ENCODE results near the gene UGP2.
A peak's percentile ranks its signal among the peaks of the same experiment; 100 is the strongest.
"Not testable (repeated sequence)": the region's sequence is repeated elsewhere in the genome, so short reads cannot be mapped to it uniquely, and the experiment has no call there.

Gene UGP2

DNA sequence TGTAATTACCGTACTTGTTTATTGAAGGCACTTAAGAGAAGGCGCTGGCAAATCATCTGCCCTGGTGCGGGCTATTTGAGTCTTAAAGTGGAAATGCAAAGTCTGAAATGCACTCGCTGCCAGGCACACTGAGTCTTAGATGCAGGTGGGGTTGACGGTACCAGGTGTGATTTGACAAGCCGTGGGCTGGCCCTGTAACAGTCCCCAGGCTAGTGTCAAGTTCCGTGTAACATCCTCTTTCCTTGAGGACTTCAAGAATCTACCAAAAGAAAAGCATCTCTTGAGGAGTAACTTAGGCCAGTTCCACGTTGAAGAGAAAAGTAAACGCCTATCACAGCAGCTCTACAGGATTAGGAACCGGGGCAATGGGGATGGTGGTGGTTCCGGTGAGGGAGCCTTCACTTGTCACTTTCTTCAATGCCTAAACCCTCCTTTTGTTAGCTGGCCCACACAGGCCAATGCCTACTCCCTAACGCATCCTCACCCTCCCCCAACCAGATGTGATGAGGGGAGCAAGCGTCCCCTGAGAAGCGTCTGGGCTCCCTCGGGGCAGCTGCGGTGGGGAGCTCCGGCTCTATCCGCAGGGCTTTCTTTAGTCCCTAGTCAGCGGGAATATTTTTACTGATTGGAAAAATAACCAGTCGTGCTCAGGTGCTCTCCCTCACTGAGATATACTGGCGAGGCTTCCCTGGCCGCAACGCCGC is 1.5 kb upstream of the UGP2 start:
- no peak for DNase-seq (ENCODE audit: low read depth in 2 of 2)

DNA sequence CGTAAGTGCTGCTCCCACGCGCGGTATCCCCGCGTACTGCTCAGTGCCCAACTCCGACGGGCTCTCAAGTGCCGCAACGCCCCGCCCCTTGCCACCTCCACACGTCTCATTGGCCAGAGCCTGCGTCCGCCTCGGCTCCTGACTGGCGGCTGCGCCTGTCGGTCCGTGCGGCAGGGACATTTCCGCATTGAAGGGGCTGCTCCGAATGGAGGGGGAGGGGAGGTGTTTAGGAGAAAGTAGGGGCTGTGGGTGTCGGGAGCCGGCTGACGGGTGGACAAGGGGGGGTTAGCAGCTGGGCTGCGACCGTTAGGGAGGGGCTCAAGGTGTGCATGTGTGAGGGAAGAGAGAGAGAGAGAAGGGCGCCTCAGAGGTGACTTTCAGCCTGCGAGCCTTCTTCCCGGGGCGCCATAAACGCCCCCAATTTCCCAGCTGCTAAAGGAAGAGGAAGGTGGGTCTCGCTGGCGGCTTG is 877 bp upstream of the UGP2 start:
- DNase-seq (ENCODE audit: low read depth in 2 of 2): peak; percentile 94 to 97

DNA sequence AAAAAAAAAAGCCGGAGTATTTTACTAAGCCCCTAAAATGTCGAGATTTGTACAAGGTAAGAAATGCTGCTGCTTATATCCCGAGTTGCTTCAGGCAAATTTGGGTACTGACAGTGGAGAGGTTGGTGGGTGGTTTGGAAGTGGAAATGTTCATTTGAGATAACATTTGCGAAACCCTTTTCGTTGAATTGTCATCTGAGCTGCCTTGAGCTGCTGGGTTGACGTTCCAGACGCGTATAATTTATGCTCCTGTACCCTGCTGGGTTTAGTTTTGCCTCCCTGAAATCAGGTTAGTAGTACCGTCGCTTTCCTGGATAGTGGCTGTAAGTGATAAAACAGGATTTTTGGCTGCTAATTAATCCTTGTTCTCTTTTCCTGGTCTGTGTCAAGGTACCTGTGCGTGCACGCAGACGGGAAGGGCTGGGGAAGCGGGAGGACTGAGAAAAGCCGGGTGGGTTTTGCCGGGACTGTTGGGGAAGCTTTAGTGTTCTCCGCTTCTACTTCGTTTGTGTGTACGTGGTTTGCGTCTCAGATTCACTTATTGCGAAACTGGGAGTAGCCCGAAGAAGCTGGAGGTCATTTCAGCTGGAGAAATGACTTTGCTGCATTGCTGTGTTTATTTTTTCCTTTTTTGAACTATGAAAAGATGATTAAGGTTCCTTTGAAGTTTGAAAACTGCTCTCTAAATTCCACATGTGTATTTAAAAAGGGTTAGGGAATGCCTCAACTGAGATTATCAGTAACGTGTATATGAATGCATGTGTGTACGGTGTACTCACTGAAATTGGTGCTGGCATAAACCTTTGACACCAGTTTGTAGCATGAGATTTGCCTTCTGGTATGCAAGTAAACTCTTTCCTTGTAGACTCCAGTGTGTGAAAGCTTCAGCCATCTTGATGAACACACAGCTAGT is 709 bp downstream of the UGP2 start:
- no peak for DNase-seq (ENCODE audit: low read depth in 2 of 2)

DNA sequence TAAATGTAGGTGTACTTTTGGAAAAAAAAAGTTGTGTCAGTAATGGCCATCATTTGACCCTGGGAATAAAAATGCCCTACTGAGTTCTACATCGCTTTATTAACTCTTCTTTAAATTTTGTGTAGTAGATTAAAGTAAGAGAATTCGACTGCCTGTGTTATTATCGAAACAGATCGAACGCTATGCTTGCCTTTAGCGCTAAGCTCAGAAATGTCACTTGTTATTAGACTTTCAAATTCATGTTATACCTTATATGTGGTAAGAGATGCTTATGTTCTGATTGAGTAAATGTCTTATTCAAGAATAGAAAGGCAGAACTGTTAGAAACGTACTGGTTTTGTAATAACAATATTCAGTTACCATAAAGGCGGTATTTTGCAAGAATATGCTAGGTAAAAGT is 1.4 kb downstream of the UGP2 start:
- DNase-seq (ENCODE audit: low read depth in 2 of 2): no peak

DNA sequence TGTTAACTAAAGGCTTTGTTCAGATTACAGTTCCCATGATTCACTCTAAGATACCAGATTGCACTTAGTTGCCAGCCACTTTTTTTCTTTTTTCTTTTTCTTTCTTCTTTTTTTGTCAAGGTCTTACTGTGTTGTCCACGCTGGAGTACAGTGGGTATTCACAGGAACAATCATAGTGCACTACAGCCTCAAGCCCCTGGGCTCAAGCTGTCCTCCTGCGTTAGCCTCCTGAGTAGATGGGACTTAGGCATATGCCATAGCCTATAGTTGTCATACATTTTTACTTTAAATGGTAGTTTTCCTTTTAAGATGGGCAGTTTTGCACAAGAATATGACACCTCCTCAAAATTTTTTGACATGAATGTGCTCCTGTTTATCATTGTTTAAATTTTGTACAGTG is 2.1 kb downstream of the UGP2 start:
- DNase-seq (ENCODE audit: low read depth in 2 of 2): no peak

DNA sequence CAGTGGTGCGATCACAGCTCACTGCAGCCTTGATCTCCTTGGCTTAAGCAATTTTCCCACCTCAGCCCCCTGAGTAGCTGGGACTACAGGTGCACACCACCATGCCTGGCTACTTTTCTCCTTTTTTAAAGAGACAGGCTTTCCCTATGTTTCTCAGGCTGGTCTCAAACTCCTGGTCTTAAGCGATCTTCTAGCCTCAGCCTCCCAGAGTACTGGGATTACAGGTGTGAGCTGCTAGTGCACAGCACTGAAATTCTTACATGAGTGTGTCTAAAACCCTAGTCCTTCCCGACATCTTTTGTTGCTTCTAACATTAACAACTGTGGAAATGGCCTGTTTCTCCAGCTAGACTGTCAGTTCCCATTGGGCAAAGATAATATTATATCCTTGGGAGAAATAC is 2.9 kb downstream of the UGP2 start:
- DNase-seq (ENCODE audit: low read depth in 2 of 2): no peak

DNA sequence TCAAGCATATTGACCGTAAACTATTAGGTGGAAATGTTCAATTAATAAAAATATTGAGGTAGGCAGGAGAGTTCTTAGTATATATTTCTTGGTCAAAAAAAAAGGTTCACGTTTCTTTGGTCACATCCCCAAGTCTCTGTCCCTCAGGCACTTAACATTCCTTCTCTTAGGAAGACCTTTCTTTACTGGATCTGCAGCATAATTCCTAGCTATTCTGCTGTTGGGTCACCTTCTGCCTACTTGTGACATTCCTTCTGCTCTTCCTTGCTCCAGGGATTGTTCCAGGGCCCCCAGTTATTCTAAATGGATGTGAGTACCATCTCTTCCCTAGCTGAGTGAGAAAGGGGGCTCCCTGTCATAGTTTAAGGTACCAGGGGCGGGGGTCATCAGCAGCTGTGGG is 4.2 kb downstream of the UGP2 start:
- DNase-seq (ENCODE audit: low read depth in 2 of 2): no peak

DNA sequence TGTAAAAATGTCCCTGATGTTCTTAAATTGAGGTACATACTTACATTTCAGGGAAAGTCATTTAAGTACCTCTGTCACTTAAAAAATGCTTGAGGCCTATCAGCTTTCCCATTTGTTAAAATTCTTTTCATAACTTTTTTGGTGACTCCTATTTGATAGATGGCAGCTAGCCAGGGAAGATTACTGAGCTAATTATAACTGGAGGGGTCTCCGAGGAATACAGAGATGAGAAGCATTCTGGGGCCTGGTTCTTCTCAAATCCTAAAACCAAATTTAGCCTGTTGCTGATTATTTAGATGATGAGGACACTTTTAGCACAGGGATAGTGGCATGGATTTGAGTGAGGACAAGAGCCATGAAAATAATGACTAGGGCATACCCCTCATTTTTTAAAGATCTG is 4.8 kb downstream of the UGP2 start:
- no peak for DNase-seq (ENCODE audit: low read depth in 2 of 2)

DNA sequence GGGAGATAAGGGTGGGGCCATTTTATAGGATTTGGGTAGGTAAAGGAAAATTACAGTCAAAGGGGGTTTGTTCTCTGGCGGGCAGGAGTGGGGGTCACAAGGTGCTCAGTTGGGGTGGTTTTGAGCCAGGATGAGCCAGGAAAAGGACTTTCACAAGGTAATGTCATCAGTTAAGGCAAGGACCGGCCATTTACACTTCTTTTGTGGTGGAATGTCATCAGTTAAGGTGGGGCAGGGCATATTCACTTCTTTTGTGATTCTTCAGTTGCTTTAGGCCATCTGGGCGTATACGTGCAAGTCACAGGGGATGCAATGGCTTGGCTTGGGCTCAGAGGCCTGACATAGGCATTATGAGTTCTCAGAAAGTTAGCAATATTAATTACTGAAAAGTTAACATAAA is 5.9 kb downstream of the UGP2 start:
- DNase-seq (ENCODE audit: low read depth in 2 of 2): not testable (repeated sequence)

DNA sequence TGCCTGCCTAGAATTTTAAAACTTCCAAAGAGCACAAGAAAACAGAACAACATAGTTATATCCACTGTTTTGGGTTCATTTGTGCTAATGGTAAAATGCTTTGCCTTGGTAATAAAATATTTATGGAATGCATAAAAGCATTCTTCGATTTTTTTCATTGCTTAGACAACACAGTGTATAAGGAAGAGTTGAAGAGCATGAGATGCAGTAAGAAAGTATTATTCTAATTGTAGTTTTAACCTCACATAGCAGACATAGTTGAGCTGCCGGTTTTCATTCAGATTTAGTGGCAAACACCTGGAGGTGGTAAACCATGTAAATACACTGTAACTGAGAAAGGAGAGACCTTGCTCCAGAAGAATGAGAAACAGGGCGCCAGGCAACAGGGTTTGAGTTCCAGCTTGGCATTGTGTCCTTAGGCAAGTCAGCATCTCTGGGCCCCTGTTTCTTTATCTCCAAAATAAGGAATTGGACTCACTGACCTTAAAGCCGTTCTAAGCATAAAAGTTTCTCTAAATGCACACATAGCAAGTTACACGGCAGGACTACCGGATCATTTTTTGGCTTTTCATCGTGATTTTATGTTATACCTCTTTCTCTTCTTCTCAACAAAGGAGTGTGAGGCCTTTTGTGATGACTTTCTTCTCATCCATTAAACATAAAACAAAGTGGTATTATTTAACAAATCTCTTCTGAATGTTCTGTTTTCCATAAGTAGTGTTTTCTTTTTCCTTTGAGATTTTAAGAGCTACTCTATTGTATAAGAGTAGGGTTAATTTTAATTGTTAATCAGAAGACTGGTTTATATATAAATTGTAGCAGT is 7.9 kb downstream of the UGP2 start:
- DNase-seq (ENCODE audit: low read depth in 2 of 2): no peak

DNA sequence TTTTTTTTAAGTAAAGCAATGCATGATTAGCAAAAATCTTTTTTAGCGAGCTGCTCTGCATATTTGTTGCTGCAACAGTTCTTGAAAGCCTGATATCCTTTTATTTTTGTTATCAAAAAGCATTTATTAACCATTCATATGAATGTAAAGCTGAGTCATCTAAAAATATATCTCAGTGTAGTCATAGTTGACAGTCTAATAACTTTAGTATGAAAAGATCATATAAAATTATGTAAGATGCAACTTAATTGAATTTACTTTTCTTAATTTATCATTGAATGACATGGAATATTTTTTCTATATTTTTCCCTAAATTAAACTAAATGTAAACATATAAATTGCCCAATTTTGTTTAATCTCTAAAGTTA is 8.5 kb downstream of the UGP2 start:
- no peak for DNase-seq (ENCODE audit: low read depth in 2 of 2)

DNA sequence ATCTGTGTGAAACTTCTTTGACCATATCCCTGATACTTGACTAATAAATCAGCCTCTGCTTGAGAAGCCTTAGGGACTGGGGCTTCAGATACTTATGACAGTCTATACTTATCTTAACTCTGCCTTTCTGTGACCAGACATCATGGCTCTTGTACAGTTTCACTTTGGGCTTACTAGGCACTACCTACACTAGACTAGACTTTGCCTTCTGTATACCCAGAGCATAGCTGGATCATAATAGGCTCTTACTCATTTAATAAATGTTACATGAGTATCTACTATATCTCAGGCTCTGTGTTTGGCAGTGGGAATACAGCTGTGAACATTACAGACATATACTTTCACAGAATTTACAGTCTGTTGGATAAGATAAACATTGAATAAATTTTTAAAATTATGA is 9.0 kb downstream of the UGP2 start:
- DNase-seq (ENCODE audit: low read depth in 2 of 2): no peak

DNA sequence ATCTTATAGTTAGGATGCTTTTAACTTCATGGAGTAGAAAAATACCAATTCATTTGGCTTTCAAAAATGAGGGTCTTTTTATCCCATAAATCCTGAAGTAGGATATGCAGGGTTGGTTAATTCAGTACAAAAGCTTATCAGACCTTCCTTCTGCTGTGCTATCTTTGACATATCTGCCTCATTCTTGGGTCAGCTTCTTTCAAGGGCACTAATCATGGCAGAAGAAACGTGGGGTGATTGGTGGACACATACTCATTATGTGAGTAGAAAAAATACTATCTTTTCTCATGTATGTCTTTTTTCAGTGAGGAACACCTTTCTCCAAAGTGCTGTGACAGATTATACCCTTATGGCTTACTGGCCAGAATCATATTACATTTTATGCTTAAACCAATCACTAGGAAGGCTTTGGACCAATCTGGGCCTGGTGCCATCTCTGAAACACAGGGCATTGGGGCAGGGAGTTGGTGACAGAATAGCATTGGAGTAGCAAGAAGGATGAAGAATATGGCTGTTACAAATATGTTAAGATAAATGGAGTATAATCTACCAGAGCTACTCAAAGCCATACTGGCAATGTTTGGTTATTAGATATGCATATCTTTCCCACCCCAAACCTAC is 10.1 kb downstream of the UGP2 start:
- DNase-seq (ENCODE audit: low read depth in 2 of 2): no peak

DNA sequence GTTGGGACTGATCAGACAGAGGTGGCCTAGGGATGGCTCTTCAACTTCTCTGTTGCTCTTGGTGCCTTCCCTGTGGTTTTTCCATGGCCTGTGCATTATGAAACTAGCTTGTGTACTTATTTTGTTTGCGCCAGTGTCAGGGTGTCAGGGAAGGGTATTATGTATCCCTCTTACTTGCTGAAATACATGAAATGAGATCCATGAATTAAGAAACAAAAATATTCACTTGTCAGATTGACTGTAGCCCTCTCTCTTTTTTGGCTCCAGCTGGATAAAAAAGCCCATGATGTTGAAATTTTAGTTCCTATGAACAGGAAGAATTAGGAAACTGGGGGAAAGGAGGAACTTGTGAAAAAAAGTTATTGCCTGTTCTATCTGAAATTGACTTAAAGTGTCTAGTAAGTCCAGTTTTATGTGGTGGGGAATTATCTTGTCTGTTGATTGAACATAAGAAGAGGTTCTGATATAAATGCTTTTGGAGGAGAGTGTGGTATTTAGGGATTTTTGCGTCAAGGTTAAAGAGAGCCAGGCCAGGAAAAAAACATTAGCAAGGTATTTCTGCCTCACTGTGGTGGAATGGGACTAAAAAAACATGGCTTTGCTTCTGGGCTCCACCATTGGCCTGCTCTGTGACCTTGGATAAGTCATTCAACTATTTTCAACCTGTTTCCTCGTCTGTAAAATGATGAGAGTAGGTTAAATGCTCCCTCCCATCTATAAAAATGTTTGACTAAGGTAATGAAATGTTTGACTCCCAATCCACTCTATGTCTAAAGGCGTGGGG is 12.0 kb downstream of the UGP2 start:
- DNase-seq (ENCODE audit: low read depth in 2 of 2): no peak

DNA sequence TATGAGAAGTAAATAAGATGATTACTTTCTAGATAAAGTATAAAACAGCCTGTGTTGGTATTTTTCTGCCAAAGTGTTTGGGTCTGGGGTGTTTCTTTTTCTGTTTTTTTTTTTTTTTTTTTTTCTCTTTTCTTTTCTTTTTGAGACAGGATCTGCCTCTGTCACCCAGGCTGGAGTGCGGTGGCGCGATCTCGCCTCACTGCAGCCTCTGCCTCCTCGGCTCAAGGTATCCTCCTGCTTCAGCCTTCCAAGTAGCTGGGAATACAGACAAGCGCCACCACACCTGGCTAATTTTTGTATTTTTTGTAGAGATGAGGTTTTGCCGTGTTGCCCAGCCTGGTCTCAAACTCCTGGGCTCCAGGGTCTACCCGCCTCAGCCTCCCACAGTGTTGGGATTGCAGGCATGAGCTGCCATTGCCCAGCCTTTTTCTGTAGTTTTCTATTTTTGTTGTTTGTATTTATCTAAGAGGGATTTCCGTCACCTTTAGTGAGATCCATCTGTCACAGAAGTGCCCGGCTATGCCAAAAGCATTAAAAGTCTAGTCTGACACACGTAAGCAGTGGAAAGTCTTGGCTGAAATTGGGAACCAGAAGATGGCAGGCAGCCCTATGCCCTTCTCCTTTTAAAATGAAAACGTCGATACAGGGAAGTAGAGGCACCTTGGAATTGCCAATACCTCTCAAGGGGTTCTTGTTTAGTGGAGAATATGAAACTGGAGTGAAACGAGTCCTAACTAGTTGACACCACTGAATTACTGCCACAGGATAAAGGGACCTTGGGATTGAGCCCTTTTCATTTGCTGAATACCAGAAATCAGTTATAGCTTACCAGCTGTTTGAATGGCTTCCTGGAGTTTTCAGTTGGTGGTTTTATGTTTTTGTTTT is 14.0 kb downstream of the UGP2 start:
- no peak for DNase-seq (ENCODE audit: low read depth in 2 of 2)

DNA sequence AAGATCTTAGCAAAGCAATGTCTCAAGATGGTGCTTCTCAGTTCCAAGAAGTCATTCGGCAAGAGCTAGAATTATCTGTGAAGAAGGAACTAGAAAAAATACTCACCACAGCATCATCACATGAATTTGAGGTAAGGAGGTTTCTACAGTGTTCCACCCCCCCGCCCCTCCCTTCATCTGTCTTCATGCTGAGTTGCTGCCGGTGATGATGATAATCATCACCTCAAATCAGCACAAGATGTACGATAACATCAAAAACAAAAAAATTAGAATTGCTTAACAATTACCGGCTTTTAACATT is 14.6 kb downstream of the UGP2 start:
- no peak for DNase-seq (ENCODE audit: low read depth in 2 of 2)

DNA sequence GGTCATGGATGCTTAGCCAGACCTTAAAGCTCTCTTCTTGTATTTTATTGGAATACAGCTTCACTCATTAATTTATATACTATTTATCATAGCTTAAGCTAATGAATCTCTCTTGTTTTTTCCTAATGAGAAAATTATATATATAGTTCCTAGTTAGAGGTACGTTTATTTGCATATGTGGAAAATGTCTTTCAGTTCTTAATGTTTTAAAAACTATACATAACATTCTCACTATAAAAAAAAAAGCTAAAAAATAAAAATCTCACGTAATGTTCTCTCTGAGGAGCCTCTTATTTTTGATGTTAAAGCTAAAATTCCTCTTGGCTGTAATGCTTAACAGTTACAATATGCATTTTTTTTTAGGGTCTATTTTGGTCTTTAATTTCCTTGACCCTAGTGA is 16.6 kb downstream of the UGP2 start:
- DNase-seq (ENCODE audit: low read depth in 2 of 2): no peak

DNA sequence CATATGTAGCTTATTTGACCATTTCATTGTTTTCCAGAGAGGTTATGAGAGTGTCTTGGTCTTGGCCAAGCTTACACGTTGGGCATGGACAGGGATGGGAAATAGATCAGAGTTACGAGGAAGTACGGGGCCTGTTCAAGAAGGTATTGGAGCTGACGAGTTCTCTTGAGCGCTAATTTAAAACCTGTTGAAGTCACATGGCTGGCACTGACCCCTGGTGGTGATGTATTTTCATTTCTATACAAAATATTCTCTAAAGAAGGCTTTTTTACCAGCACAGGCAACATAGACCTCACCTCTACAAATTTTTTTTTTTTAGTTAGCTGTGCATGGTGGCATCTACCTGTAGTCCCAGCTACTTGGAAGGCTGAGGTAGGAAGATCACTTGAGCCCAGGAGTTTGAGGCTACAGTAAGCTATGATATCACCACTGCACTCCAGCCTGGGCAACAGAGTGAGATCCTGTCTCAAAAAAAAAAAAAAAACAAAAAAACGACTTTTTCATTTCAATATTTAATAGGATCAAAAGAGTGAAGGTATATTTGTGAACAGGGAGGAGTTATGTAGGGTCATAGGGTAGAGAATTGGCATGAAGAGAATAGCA is 19.6 kb downstream of the UGP2 start:
- peak in 1 of 2 experiments; percentile 32 for DNase-seq (ENCODE audit: low read depth in 2 of 2)

DNA sequence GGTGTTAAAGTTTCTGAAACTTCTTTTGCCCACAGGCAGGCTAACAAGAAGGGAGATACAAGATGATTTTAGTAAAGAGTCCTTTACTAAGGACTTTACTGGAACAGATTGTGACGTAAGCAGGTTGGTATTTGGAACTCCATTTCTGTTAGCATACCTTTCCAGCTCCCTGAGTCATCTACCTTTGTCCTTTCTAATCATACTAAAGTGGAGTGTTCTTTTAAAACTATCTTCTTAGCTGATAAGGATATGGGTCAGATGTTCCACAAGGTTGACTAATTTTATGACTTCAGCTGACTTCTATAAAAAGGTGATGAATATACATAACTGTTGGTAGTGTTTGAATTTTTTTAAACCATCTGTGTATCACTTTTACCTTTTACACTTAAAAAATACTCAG is 21.1 kb downstream of the UGP2 start:
- DNase-seq (ENCODE audit: low read depth in 2 of 2): no peak

DNA sequence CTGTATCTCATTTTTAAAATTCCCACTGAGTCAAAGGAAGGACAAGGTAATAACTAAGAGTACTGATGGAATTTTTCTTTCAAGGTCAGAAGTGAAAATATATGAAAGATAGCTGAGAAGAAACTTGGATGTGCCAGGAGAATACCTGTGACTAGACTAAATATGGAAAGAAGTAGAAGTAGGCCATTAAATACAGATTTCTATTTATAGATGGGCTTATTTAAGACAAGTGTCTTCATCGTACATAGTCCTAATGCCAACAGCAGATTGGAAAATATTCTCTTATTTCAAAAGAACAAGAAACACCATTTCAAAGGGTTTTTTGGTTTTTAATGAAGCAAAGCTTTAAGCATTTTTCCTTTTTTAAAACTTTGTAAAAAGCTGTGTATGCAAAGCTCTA is 22.0 kb downstream of the UGP2 start:
- DNase-seq (ENCODE audit: low read depth in 2 of 2): no peak

Data from stimulated activated CD4-positive, alpha-beta T cell treated with anti-CD3 and anti-CD28 coated beads, Interleukin-12 subunit alpha, Interleukin-12 subunit beta, amount 100 ng/mL, for 24 hours (primary cell).